HG03196 (cell line): ENCODE measurements around the gene WNK1.
"Not testable (repeated sequence)": the region's sequence is repeated elsewhere in the genome, so short reads cannot be mapped to it uniquely, and the experiment has no call there.

ENCODE experiments used
- ATAC-seq: cut with Tn5 transposase; IDR thresholded peaks from one replicate; pipeline ENCODE4 v1.9.1; 2021; ENCODE audit not compliant: unreplicated experiment

The WNK1 gene

GRCh38 chr12:740921-741320 lies 11.5 kb upstream of the WNK1 start:
- ATAC-seq, result no peak

DNA sequence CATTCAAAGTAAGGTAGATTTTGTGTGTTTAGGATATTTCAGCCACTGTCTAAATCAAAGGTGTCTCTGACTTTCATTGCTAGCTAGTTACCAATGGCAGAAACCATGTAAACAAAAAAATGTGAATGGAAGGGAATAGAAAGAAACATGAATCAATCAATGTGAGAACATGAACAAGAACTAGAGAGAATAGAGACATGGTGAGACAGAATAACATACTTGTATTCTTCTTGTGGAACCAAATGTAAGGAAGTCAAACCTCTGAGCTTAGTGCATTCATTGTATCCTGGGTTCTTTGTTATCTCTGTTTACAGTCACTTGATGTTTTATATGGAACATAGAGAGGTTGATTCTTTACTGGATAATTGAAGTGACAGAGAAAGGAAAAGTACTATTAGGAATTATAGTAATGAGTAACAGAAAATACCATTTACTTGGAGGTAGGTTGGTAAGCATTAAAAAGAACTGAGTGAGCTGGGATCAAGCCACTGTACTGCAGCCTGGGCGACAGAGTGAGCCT lies 2.6 kb upstream of the WNK1 start:
- ATAC-seq, result no peak

GRCh38 chr12:750366-751191 lies 1.8 kb upstream of the WNK1 start:
- no peak for ATAC-seq

GRCh38 chr12:751192-751998 lies 984 bp upstream of the WNK1 start:
- ATAC-seq, result peak; percentile 42

- peak; percentile 28 for ATAC-seq
These were observed 574 bp downstream of the WNK1 start for GRCh38 chr12:752695-753610.

- no peak for ATAC-seq
These were observed 1.5 kb downstream of the WNK1 start for GRCh38 chr12:753611-754472.

GRCh38 chr12:754473-754820 lies 2.1 kb downstream of the WNK1 start:
- no peak for ATAC-seq

DNA sequence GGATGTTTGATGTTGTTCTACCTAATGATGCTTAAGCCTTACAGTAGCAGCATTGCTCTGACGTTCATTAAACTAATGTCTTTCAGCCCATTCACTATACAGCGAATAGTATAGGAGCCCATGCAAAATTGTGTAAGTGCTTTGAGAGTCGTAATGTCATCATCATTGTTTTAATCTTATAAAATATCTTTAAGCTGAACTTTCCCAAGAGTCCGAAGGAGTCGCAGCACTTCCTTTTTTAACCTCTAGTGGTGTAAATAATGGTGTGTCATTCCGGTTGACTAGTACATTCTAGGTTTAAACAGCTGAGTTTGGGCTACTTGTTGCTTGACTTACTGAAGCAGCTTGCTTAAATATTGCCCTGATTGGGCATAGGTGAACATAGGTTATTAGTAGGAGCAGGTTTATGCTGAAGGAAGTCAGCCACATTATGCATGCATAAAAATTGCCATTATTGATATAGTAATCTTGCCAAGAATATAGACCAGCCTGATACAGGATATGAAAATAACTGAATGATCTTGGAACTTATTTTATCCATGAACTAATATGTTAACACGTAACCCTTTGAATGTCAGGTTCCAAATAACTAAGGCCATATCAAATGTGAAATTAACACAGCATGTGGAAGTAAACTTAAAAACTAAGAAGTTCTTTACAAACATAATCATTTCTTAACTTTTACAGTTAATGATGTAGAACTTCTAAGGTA lies 2.6 kb downstream of the WNK1 start:
- no peak for ATAC-seq

GRCh38 chr12:759628-760027 lies 7.2 kb downstream of the WNK1 start:
- no peak for ATAC-seq

DNA sequence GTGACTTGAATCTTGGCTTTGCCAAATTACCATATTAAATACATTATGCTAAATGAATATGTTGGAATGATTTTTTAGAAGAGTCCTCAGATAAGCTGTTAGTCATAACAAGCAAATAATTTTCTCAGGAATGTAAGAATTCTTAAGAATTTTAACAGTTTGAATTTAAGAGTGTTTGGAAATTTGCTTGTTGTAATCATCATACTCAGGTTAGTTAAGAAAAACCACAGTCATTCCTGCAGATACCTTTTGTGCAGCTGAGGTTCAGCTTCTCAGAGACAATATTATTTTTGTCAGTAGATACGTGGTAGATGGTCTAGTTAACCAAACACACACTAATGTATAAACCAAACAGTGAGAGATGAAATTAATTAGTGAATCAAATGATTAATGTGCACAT lies 8.9 kb downstream of the WNK1 start:
- no peak for ATAC-seq

- no peak for ATAC-seq
These were observed 13.5 kb downstream of the WNK1 start for GRCh38 chr12:765840-766239.

GRCh38 chr12:768434-768833 lies 16.1 kb downstream of the WNK1 start:
- no peak for ATAC-seq

- ATAC-seq, result no peak
These were observed 18.1 kb downstream of the WNK1 start for GRCh38 chr12:770479-770878.

DNA sequence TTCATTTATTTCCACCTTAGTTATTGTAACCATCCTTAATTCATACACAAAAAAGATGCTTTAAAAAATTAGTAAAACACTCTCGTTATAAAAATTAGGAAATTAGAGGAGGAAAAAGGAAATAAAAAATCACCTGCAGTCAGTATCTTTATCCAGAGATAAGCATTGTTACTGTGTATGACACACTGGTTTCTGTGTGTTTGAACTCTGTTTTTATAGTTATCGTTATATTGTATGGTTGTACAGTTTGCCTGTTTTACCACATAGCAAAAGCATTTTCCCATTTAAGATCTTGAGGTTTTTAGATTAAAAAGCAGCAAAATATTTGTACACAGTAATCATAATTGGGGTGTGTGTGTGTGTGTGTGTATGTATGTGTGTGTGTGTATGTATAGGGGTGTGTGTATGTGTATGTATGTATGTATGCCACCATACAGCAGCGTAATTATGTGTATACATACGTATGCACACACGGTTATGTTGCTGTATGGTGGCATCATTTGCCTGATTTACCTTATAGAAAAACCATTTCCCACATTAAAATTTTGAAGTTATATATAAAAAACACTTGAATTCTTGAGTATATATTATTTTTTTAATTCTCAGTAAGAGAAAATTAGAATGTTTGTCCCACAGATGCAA lies 19.8 kb downstream of the WNK1 start:
- no peak for ATAC-seq

DNA sequence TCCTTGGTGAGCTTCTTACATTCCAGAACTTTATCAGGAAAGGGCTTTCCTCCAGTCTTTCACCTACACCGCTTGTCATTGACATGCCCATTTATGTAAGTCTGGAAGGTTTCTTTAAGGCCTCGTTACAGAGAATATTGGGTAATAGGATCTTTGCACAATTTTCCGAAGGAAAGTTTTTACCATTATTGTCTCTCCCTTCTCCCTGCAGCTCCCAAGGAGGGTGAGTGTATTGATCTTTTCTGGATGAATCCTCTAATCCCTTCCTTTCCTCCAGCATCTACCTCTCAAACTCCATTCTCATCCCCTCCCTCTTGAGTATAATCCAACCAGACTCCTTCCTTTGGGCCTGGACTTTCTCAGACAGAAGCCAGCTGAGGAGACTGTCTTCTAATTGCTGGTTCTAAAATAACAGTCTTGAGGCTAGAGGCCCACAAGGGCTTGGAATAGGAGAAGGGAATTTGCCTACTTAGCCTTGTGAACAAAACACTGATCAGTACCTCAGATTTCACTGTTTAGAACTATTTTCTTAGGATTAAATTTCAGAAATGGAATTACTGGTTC lies 21.8 kb downstream of the WNK1 start:
- no peak for ATAC-seq

GRCh38 chr12:775973-776771 lies 23.8 kb downstream of the WNK1 start:
- not testable (repeated sequence) for ATAC-seq

- ATAC-seq, result not testable (repeated sequence)
These were observed 24.5 kb downstream of the WNK1 start for GRCh38 chr12:776772-777373.
